GM23248 (cell line): ENCODE measurements around the gene RAB17. TPM values are rescaled to one million over a fixed set of nuclear protein-coding genes. Genes with fewer than 3 reads are reported as not detected.

ENCODE experiments used
- DNase-seq: peaks from one replicate; pipeline ENCODE4 v3.0.0-alpha.2; 2015
- H2AFZ ChIP-seq: fragments of 200-600 bp; sonication (generic); 2 replicates; pipeline ENCODE4 v1.6.1; 2016; ENCODE audit warnings: antibody characterized with exemption
- H3F3A ChIP-seq: fragments of 200-600 bp; sonication (generic); 2 replicates; pipeline ENCODE4 v1.6.1; 2016; ENCODE audit warnings: mild to moderate bottlenecking, antibody characterized with exemption, mixed run types; ENCODE audit not compliant: insufficient read depth
- H3K27ac ChIP-seq: fragments of 200-600 bp; sonication (generic); 2 replicates; pipeline ENCODE4 v1.5.1; 2016; ENCODE audit warnings: mild to moderate bottlenecking
- H3K27me3 ChIP-seq: fragments of 200-600 bp; sonication (generic); replicated peaks from 2 replicates; pipeline ENCODE4 v1.6.1; 2016; ENCODE audit warnings: mild to moderate bottlenecking; ENCODE audit not compliant: insufficient read depth
- H3K36me3 ChIP-seq: fragments of 200-600 bp; sonication (generic); 2 replicates; pipeline ENCODE4 v1.6.1; 2016; ENCODE audit warnings: low read depth, mild to moderate bottlenecking
- H3K4me1 ChIP-seq: fragments of 200-600 bp; sonication (generic); 2 replicates; pipeline ENCODE4 v1.6.1; 2016; ENCODE audit warnings: mild to moderate bottlenecking; ENCODE audit not compliant: insufficient read depth
- H3K4me2 ChIP-seq: fragments of 200-600 bp; sonication (generic); one replicate; pipeline ENCODE4 v1.6.1; 2016; ENCODE audit warnings: mild to moderate bottlenecking; ENCODE audit not compliant: unreplicated experiment
- H3K4me3 ChIP-seq: fragments of 200-600 bp; sonication (generic); 2 replicates; pipeline ENCODE4 v1.5.1; 2016; ENCODE audit warnings: mild to moderate bottlenecking
- H3K79me2 ChIP-seq: fragments of 200-600 bp; sonication (generic); 2 replicates; pipeline ENCODE4 v1.6.1; 2016; ENCODE audit warnings: mild to moderate bottlenecking; ENCODE audit not compliant: insufficient read depth
- H3K9ac ChIP-seq: fragments of 200-600 bp; sonication (generic); 2 replicates; pipeline ENCODE4 v1.6.1; 2016; ENCODE audit warnings: mild to moderate bottlenecking
- H3K9me2 ChIP-seq: fragments of 200-600 bp; sonication (generic); 2 replicates; pipeline ENCODE4 v1.6.1; 2016; ENCODE audit warnings: mixed run types, mild to moderate bottlenecking, moderate library complexity; ENCODE audit not compliant: insufficient read depth
- H3K9me3 ChIP-seq: fragments of 200-600 bp; sonication (generic); one replicate; pipeline ENCODE4 v1.6.1; 2017; ENCODE audit warnings: low read depth
- H4K20me1 ChIP-seq: fragments of 200-600 bp; sonication (generic); 2 replicates; pipeline ENCODE4 v1.6.0; 2016; ENCODE audit not compliant: insufficient read depth
- EZH2 ChIP-seq: fragments of 200-600 bp; sonication (generic); IDR thresholded peaks from 2 replicates; pipeline ENCODE4 v1.6.1; 2018; ENCODE audit warnings: antibody characterized with exemption, mild to moderate bottlenecking; ENCODE audit not compliant: insufficient read depth, poor library complexity, severe bottlenecking
- EZH2phosphoT487 ChIP-seq: fragments of 200-600 bp; sonication (generic); IDR thresholded peaks from 2 replicates; pipeline ENCODE4 v1.6.1; 2018; ENCODE audit warnings: antibody characterized with exemption, moderate library complexity, mild to moderate bottlenecking, low read depth; ENCODE audit not compliant: insufficient read depth
- WGBS, 2 experiments: methylation state at CpG; one replicate each; pipeline ENCODE4 v1.1.6; 2015 to 2017; ENCODE audit warnings: low lambda C conversion rate in 2 of 2, low coverage in 1 of 2; ENCODE audit errors: missing lambda C conversion rate in 2 of 2; 5-methylcytosine and 5-hydroxymethylcytosine counted together
- in situ Hi-C: fragments of 300-500 bp; cut with MboI; formaldehyde crosslinking; loops from 2 replicates; pipeline ENCODE4 v1.15.0; 2020
- polyA plus RNA-seq: library from polyadenylated mRNA; unstranded; fragments of >200 nt; fragmentation: Nextera tagmentation; extraction: Ambion mirVana; gene quantifications from 2 replicates; pipeline ENCODE4 v1.2.1, GENCODE V29; 2016
- total RNA-seq: library from RNA; depleted of rRNA; stranded (reverse); fragments of >200 nt; shearing (Covaris generic); gene quantifications from 2 replicates; pipeline ENCODE4 v1.2.3, GENCODE V29; 2014

RAB17 gene
- total and polyA plus RNA-seq, 2 experiments from 2014 or later = 1.7 TPM; not detected in 1

DNA sequence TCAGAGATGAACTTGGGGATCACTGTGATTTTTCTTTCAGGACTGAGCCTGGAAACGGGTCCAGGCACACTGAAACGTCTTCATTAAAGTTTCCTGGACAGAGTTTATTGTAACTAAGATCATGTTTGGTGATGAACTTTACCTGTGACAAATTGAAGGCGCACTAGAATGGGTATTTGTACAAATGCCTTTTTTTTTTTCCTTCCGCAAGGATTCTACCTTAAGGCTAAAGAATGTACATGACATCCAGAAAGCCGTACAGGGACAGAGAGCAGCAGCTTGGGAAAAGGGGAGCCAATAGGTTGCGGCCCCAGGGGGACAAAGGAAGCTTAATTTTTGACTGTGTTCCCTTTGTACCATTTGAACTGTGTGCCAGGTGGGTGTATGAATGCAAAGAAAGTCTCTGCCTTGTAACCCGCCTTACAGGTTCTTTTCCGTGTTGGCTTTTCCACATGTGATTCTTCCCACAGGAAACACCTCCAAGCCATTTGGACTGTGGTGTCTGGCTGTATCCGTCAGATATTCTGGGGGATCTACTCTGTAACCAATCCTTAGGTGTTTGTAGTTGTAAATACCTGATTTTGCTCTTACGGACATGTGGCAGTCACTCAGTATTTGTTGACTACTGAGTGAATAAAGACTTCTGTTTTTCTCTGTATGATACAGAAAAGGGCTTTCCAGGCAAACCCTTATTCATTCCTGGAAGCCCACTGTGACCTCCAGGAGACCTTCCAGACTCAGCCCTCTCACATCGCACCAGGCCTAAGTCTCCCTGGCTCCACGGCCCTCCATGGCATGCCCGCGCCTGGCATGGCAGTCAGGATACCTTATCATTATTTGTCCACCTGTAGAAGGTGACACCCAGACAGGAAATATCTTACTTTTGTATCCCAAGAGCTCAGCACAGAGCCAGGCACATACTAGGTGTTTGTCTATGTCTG is 38.0 kb upstream of the RAB17 start:
- peaks cover 47% of the 10 kb centered on the region for H3K79me2 ChIP-seq
- no peaks in the 10 kb centered on the region for H3F3A ChIP-seq
- no peak for DNase-seq
- H4K20me1 ChIP-seq = no peaks in the 10 kb centered on the region
- peaks cover 21% of the 10 kb centered on the region for H3K4me1 ChIP-seq
- H3K4me3 ChIP-seq = peak overlapping the region; percentile 76
- peak overlapping the region; percentile 90 for H3K4me2 ChIP-seq
- no peaks in the 10 kb centered on the region for H3K9me3 ChIP-seq
- no peak overlapping the region for H3K27ac ChIP-seq
- H3K27me3 ChIP-seq = no peaks in the 10 kb centered on the region
- no peaks in the 10 kb centered on the region for H3K9me2 ChIP-seq
- H3K9ac ChIP-seq = peak overlapping the region; percentile 82
- TF ChIP-seq EZH2 (no peak), EZH2phosphoT487 (no peak)
- no peaks in the 10 kb centered on the region for H3K36me3 ChIP-seq
- peak overlapping the region; percentile 68 for H2AFZ ChIP-seq
- 56% methylated on average over 14 of the region's 14 CpGs for WGBS, 2 experiments
- in situ Hi-C loops = no loop called here

DNA sequence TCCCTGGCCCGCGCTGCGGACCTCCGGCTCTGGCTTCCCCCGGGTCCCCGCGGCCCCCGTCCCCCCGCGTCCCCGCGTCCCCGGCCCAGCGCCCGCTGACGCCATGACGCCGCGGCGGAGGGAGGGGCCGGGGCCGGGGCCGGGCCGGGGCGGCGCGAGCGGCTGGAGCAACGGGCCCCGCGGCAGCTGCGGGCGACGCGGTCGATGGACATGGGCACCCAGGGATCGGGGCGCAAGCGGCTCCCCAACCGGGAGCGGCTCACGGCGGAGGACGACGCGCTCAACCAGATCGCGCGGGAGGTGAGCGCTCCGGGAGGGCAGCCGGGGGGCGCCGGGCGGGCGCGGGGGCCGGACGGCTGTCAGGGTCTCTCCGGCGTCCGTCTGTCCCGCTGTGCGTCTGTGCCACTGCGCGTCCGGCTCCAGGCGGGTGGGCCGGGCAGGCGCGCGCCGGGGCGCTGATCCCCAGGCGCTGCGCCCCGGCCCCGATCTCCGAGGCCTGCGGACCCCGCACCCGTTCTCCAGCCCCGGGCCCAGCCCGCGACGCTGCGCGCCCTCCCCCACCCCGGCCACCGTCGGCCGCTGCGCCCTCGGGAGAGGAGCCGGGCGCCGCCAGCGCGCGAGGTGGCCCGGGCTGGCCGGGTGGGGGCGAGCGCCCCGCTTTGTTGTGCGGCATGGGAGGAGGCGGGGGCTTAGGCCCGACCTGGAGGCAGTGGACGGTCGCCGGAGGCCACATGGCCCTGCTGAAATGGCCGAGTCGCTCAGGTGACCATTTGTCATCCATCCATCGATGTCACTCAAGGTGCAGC is 37.1 kb upstream of the RAB17 start, which contains the start of gene LRRFIP1:
TSS of gene LRRFIP1 (plus strand) at position 147 of the 806 bp plus-strand sequence. CDS start at position 205, 58 bp downstream.
- Histone ChIP-seq H3K27ac (no peak within 1 kb of the TSS), H3K9me2 (no peaks in the 10 kb centered on the region), H3K36me3 (no peaks in the 10 kb centered on the region), H3K4me1 (peaks cover 21% of the 10 kb centered on the region), H3K9ac (peak within 1 kb of the TSS; percentile 82), H4K20me1 (no peaks in the 10 kb centered on the region), H3K27me3 (no peaks in the 10 kb centered on the region), H2AFZ (peak within 1 kb of the TSS; percentile 77), H3K9me3 (no peaks in the 10 kb centered on the region), H3K4me2 (peak within 1 kb of the TSS; percentile 90), H3K4me3 (peak within 1 kb of the TSS; percentile 76), H3K79me2 (peaks cover 38% of the 10 kb centered on the region), H3F3A (no peaks in the 10 kb centered on the region)
- TF ChIP-seq EZH2phosphoT487 = no peak
- no peak for TF ChIP-seq EZH2
- WGBS, 2 experiments = 0 to 2% methylated on average over 5 to 61 of the region's 114 CpGs
- in situ Hi-C loops = no loop called here
- DNase-seq = peak; percentile 63

DNA sequence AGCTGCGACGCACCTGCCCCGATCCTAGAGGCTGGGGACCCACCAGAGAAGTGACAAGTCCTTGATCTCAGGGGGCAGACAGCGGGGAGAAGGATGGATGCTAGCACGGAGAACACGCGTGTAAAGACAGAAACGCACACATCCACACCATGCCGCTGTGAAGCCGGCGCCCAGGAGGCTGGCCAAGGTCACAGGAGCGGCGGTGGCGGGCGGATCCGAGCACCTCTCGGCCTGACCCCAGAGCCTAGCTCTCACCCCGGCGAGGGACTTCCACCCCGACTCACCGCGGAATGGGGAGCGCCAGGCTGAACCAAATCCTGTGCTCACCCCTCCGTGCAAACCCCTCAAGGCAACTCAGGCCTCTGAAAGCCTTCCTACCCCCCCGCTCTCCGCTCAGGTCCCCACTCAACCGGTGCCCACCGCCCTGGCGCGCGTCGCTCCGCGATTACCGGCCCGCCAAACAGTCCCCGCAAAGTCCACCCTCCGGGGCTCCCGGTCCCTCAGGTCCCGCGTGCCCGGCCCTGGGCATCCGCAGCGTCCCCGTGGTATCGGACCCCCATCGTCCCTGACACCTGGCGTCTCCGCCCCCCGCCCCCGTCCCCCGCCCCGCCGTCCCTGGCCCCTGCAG is 36.4 kb upstream of the RAB17 start:
- 27 to 28% methylated on average over 32 to 51 of the region's 54 CpGs for WGBS, 2 experiments
- H4K20me1 ChIP-seq = no peaks in the 10 kb centered on the region

DNA sequence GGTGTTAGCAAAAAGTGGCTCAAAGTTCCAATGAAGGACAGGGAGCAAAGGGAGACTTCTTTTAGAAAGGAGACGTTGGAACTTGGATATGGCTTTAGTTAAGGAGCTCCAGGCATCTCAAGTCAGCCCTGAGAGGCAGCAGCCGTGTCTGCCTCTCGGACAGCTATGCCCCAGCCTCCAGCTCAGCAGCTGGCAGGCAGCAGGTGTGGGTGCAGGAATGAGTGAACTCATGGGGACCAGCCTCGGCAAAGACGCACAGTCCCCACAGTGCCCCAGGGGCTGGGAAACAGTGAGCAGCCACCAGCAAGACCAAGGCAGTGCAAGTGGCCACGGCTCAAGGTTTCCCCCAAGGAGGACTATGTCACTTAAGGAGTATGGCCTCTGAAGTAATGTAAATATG is 35.2 kb upstream of the RAB17 start:
- H4K20me1 ChIP-seq = no peaks in the 10 kb centered on the region
- no peak overlapping the region for H3K27ac ChIP-seq
- no peak overlapping the region for H2AFZ ChIP-seq
- no peak overlapping the region for H3K4me3 ChIP-seq
- no peak overlapping the region for H3K4me2 ChIP-seq
- 69 to 72% methylated on average over 6 of the region's 6 CpGs for WGBS, 2 experiments
- H3K36me3 ChIP-seq = no peaks in the 10 kb centered on the region
- H3K9ac ChIP-seq = no peak overlapping the region
- no peaks in the 10 kb centered on the region for H3K27me3 ChIP-seq
- no peaks in the 10 kb centered on the region for H3K9me2 ChIP-seq
- in situ Hi-C loops = no loop called here
- peaks cover 20% of the 10 kb centered on the region for H3K79me2 ChIP-seq
- no peak for DNase-seq
- H3K9me3 ChIP-seq = no peaks in the 10 kb centered on the region
- no peak for TF ChIP-seq EZH2phosphoT487
- TF ChIP-seq EZH2 = no peak
- no peaks in the 10 kb centered on the region for H3F3A ChIP-seq
- peaks cover 17% of the 10 kb centered on the region for H3K4me1 ChIP-seq

More for the DNA sequence above, 36.4 kb upstream of the RAB17 start:
- Histone ChIP-seq H3K36me3 (no peaks in the 10 kb centered on the region), H3K27ac (no peak overlapping the region), H3K27me3 (no peaks in the 10 kb centered on the region), H3K9me3 (no peaks in the 10 kb centered on the region), H3K9me2 (no peaks in the 10 kb centered on the region), H3K4me1 (peaks cover 21% of the 10 kb centered on the region), H2AFZ (peak overlapping the region; percentile 77), H3K4me2 (peak overlapping the region; percentile 76), H3F3A (no peaks in the 10 kb centered on the region), H3K4me3 (peak overlapping the region; percentile 64), H3K9ac (peak overlapping the region; percentile 82), H3K79me2 (peaks cover 31% of the 10 kb centered on the region)
- DNase-seq = peak; percentile 27
- no peak for TF ChIP-seq EZH2phosphoT487
- no peak for TF ChIP-seq EZH2
- in situ Hi-C loops = no loop called here
